C4-2B (cell line): ENCODE measurements around the gene ANKRD12.

Source experiments
- ZFX ChIP-seq: fragments of 450-650 bp; IDR thresholded peaks from 2 replicates; pipeline ENCODE4 v1.6.1; 2017
- TF ChIP-seq, protein P1 (sequence below): fragments of 450-650 bp; conservative IDR thresholded peaks from 2 replicates; pipeline ENCODE4 v1.5.1; 2017; ENCODE audit warnings: mild to moderate bottlenecking

DNA sequence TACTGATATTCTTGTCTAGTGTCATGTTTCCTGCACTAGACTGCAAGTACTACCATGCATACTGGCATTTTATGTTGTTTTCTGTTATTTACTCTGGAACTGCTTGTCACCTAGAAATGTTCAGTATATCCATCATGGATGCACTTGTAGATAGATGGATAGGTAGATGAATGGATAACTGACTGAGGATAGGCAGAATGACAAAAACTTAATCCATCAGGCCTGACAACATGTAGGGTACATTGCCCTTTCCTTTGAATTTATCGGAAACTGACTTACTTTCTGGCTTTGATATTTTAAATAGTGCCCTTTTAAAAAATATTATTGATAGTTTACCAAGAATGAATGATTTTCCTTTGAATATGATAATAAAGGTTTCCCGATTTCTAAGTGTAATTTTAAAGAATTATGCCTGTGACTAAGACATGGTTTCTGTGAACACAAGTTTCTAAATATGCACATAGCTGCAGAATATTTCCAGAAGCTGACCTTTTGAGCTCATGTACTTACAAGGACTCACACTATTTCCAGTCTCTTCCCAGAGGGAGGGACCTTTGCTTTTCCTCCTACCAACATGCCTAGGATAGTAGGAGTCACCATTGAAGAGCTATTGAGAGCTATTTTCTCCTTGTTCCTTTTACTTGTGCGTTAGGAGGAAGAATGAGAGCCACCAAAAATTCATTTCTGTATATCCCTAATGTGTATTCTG lies 81.3 kb downstream of the ANKRD12 start:
- TF ChIP-seq, protein P1, sequence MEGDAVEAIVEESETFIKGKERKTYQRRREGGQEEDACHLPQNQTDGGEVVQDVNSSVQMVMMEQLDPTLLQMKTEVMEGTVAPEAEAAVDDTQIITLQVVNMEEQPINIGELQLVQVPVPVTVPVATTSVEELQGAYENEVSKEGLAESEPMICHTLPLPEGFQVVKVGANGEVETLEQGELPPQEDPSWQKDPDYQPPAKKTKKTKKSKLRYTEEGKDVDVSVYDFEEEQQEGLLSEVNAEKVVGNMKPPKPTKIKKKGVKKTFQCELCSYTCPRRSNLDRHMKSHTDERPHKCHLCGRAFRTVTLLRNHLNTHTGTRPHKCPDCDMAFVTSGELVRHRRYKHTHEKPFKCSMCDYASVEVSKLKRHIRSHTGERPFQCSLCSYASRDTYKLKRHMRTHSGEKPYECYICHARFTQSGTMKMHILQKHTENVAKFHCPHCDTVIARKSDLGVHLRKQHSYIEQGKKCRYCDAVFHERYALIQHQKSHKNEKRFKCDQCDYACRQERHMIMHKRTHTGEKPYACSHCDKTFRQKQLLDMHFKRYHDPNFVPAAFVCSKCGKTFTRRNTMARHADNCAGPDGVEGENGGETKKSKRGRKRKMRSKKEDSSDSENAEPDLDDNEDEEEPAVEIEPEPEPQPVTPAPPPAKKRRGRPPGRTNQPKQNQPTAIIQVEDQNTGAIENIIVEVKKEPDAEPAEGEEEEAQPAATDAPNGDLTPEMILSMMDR = no peak
- TF ChIP-seq ZFX = no peak
